Spleen (tissue), 11 donors: ENCODE measurements around the gene GALNT13. TPM values are rescaled to one million over a fixed set of nuclear protein-coding genes. Genes with fewer than 3 reads are reported as not detected.

Source experiments
- DNase-seq: peaks from one replicate; pipeline ENCODE4 v3.0.0-alpha.2; 2020
- H3K27ac ChIP-seq, 8 donors: fragments of 200-600 bp; sonication (generic) in 7 of 8; 1 replicate in 4 of 8; 2 replicates in 4 of 8; pipeline versions ENCODE4 v1.5.0 to v1.8.0; 2016 to 2021; ENCODE audit warnings: inconsistent platforms in 4 of 8, mild to moderate bottlenecking in 4 of 8, moderate library complexity in 1 of 8
- H3K27me3 ChIP-seq, 7 donors: fragments of 200-600 bp; sonication (generic) in 6 of 7; replicated peaks in 1 of 7; 1 replicate in 4 of 7; 2 replicates in 3 of 7; pipeline versions ENCODE4 v1.5.0 to v1.8.0; 2016 to 2021; ENCODE audit warnings: inconsistent platforms in 3 of 7, mild to moderate bottlenecking in 1 of 7
- H3K36me3 ChIP-seq, 6 donors: fragments of 200-600 bp; sonication (generic) in 5 of 6; 1 replicate in 4 of 6; 2 replicates in 2 of 6; pipeline versions ENCODE4 v1.5.0 to v1.8.0; 2016 to 2021; ENCODE audit warnings: inconsistent platforms in 2 of 6
- H3K4me1 ChIP-seq, 6 donors: fragments of 200-600 bp; sonication (generic) in 5 of 6; 1 replicate in 3 of 6; 2 replicates in 3 of 6; pipeline versions ENCODE4 v1.5.0 to v1.8.0; 2016 to 2021; ENCODE audit warnings: inconsistent platforms in 3 of 6
- H3K4me3 ChIP-seq, 8 donors: fragments of 200-600 bp; sonication (generic) in 7 of 8; 1 replicate in 4 of 8; 2 replicates in 4 of 8; pipeline versions ENCODE4 v1.5.0 to v1.8.0; 2016 to 2021; ENCODE audit warnings: inconsistent platforms in 4 of 8, mild to moderate bottlenecking in 4 of 8, moderate library complexity in 2 of 8
- H3K9me3 ChIP-seq, 8 donors: fragments of 200-600 bp; sonication (generic) in 7 of 8; 1 replicate in 4 of 8; 2 replicates in 4 of 8; pipeline versions ENCODE4 v1.5.0 to v1.8.0; 2016 to 2021; ENCODE audit warnings: inconsistent platforms in 4 of 8
- POLR2A ChIP-seq, 3 donors: fragments of 450-650 bp; IDR thresholded peaks; one replicate each; pipeline ENCODE4 v1.5.1; 2017; ENCODE audit warnings: antibody characterized with exemption in 3 of 3, mild to moderate bottlenecking in 1 of 3
- POLR2AphosphoS5 ChIP-seq, 3 donors: sonication (generic); formaldehyde crosslinking; IDR thresholded peaks; one replicate each; pipeline ENCODE4 v1.5.1; 2017; ENCODE audit warnings: antibody characterized with exemption in 3 of 3
- WGBS, 5 donors: extraction: QIAGEN DNeasy Blood & Tissue Kit in 3 of 5; methylation state at CpG; one replicate each; pipeline versions ENCODE4 v1.1.5 to v1.1.7; 2013 to 2018; 5-methylcytosine and 5-hydroxymethylcytosine counted together
- intact Hi-C: fragments of 100-400 bp; cut with DNase I; formaldehyde crosslinking; loops from one replicate; pipeline ENCODE4 v1.15.0; 2023; ENCODE audit warnings: low total_unique reads
- polyA plus RNA-seq, 3 donors: library from polyadenylated mRNA; stranded (reverse); fragments of 200-250 nt; gene quantifications; one replicate each; pipeline ENCODE4 v1.2.1, GENCODE V29; 2013
- total RNA-seq, 7 donors: library from RNA; depleted of rRNA in 3 of 7; stranded (reverse); fragments of >200 nt in 3 of 7; fragmentation: NEBNext Ultra II Directional in 4 of 7; extraction: Animal tissue kit (Norgen Biotek cat#: 25700) in 4 of 7; gene quantifications; one replicate each; pipeline versions ENCODE4 v1.1.0 to v1.2.1, GENCODE V29; 2016 to 2021
- TF ChIP-seq, protein P1 (sequence below), 11 experiments: fragments of 200-600 bp in 7 of 11; fragments of 450-650 bp in 4 of 11; sonication (generic) in 4 of 11; IDR thresholded peaks in 8 of 11; conservative IDR thresholded peaks in 3 of 11; 1 replicate in 7 of 11; 2 replicates in 4 of 11; pipeline versions ENCODE4 v1.4.0 to v1.8.0; 2016 to 2021; ENCODE audit warnings: antibody characterized with exemption in 11 of 11, inconsistent platforms in 4 of 11, mild to moderate bottlenecking in 1 of 11
- donor health status: healthy with polysubstance abuse.
- donor health status: DM: no; HTN: no; CAD: no; lungs with moderate emphysema.
- donor health status: DM: no; HTN: no; CAD: no.
- donor health status: Bipolar disorder and iron deficiency.
- donor health status: healthy.
- donor health status: DM: no; HTN: no; CAD: no.
- donor health status: DM: yes; HTN: yes; CAD: no.

The GALNT13 gene
- total and polyA plus RNA-seq, 10 donors: 0.02 to 0.61 (median 0.11) TPM; not detected in 6

DNA sequence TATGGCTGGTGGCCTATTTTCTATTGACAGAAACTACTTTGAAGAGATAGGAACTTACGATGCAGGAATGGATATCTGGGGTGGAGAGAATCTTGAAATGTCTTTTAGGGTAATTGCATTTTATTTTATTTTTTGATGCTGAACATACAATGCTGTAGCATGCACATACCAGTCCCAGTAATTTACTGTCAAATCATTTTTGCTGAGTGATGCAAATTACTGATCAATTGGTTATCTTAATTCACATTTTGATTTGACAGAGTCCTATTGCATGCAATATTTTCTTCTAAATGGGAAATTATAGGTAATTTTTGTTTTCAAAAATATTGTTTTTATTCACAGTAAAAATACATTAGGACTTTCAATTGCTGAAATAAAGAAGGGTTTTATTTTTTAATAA, 387.3 kb downstream of the GALNT13 start:
- TF ChIP-seq, protein P1, sequence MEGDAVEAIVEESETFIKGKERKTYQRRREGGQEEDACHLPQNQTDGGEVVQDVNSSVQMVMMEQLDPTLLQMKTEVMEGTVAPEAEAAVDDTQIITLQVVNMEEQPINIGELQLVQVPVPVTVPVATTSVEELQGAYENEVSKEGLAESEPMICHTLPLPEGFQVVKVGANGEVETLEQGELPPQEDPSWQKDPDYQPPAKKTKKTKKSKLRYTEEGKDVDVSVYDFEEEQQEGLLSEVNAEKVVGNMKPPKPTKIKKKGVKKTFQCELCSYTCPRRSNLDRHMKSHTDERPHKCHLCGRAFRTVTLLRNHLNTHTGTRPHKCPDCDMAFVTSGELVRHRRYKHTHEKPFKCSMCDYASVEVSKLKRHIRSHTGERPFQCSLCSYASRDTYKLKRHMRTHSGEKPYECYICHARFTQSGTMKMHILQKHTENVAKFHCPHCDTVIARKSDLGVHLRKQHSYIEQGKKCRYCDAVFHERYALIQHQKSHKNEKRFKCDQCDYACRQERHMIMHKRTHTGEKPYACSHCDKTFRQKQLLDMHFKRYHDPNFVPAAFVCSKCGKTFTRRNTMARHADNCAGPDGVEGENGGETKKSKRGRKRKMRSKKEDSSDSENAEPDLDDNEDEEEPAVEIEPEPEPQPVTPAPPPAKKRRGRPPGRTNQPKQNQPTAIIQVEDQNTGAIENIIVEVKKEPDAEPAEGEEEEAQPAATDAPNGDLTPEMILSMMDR (IDR thresholded peaks at IDR 0.05 in 8 of 11, conservative IDR thresholded peaks at IDR 0.05 in 3 of 11): no peak
- no peak for TF ChIP-seq POLR2A (IDR thresholded peaks at IDR 0.05)
- TF ChIP-seq POLR2AphosphoS5 (IDR thresholded peaks at IDR 0.05): no peak
- Histone ChIP-seq H3K4me1 (no peaks in the 10 kb centered on the region), H3K4me3 (no peak overlapping the region), H3K27ac (no peak overlapping the region), H3K27me3 (no peaks in the 10 kb centered on the region), H3K9me3 (no peaks in the 10 kb centered on the region), H3K36me3 (no peaks in the 10 kb centered on the region)
- WGBS, 5 donors: 89 to 94% (median 93%) methylated on average over 1 of the region's 1 CpG
- intact Hi-C loops: no loop called here
- no peak for DNase-seq

DNA sequence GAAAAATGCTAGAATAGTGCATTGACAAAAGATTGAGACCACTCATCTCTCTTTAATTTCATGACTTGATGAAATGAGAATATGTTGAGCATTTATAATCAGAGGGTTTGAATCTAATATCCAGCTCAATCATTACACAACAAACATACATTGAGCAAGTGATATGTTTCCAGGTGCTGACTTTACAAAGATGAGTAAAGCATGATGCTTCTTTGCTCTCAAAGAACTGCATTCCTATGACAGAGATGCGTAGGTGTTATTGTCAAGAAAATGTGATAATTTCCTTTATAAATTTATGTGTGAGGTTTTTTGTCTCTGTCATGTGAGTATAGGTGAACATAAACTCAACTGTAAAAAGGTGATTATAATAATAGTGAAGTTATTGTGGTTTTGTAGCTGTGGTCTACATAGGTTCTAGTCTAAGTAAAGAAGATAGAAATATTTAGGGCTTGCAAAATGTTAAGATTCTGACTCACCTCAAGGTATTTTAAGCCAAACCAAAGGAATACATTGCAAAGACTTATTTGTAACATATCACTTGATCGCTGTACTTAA, 389.8 kb downstream of the GALNT13 start:
- intact Hi-C loops: no loop called here
- TF ChIP-seq POLR2A (IDR thresholded peaks at IDR 0.05): no peak
- no peak for TF ChIP-seq POLR2AphosphoS5 (IDR thresholded peaks at IDR 0.05)
- TF ChIP-seq, protein P1 (IDR thresholded peaks at IDR 0.05 in 8 of 11, conservative IDR thresholded peaks at IDR 0.05 in 3 of 11): no peak
- H3K9me3 ChIP-seq: no peaks in the 10 kb centered on the region
- no peak overlapping the region for H3K27ac ChIP-seq
- H3K36me3 ChIP-seq: no peaks in the 10 kb centered on the region
- H3K4me1 ChIP-seq: no peaks in the 10 kb centered on the region
- no peaks in the 10 kb centered on the region for H3K27me3 ChIP-seq
- 86 to 94% (median 91%) methylated on average over 2 of the region's 2 CpGs for WGBS, 5 donors
- no peak for DNase-seq
- no peak overlapping the region for H3K4me3 ChIP-seq

DNA sequence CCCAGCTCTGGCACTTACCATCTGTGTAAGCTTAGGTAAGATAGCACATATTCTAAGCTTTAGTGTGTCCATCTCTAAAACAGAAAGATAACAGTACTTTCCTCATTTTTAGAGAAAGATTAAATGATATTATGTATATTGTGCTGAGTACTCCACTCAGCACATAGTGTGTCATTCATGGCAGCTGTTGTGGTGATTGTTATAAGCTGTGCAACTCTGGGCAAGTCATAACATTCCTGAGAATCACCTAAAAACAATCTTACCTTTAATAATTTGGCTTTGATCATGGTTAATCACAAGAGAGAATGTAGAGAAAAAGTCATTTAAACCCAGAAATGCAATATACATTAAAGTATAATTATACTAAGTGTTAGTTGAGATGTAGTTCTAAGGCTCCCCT, 391.5 kb downstream of the GALNT13 start:
- Histone ChIP-seq H3K36me3 (no peaks in the 10 kb centered on the region), H3K4me1 (no peaks in the 10 kb centered on the region), H3K27ac (no peak overlapping the region), H3K9me3 (no peaks in the 10 kb centered on the region), H3K4me3 (no peak overlapping the region), H3K27me3 (no peaks in the 10 kb centered on the region)
- no peak for DNase-seq
- intact Hi-C loops: no loop called here
- no peak for TF ChIP-seq POLR2AphosphoS5 (IDR thresholded peaks at IDR 0.05)
- TF ChIP-seq, protein P1 (IDR thresholded peaks at IDR 0.05 in 8 of 11, conservative IDR thresholded peaks at IDR 0.05 in 3 of 11): no peak
- no peak for TF ChIP-seq POLR2A (IDR thresholded peaks at IDR 0.05)

DNA sequence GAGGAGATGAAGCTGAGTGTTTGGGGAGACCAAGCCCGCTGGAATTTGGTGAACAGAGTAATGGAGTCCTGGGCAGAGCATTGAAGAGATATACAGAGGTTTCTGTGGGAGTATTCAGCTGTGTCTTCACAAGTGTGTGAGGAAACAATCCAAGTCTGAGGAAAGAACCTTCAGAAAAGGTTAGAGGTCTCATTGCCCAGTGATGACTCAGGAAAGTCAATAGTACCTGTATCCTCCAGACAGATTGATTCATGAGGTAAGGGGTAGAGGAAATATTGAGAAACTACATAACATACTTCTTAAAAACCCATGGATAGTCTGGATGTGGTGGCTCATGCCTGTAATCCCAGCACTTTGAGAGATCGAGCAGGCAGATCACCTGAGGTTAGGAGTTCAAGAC, 392.3 kb downstream of the GALNT13 start:
- H3K27ac ChIP-seq: no peak overlapping the region
- no peaks in the 10 kb centered on the region for H3K4me1 ChIP-seq
- intact Hi-C loops: no loop called here
- no peaks in the 10 kb centered on the region for H3K9me3 ChIP-seq
- no peaks in the 10 kb centered on the region for H3K36me3 ChIP-seq
- DNase-seq: no peak
- TF ChIP-seq POLR2AphosphoS5 (IDR thresholded peaks at IDR 0.05): no peak
- TF ChIP-seq, protein P1 (IDR thresholded peaks at IDR 0.05 in 8 of 11, conservative IDR thresholded peaks at IDR 0.05 in 3 of 11): no peak
- TF ChIP-seq POLR2A (IDR thresholded peaks at IDR 0.05): no peak
- WGBS, 5 donors: 42 to 59% (median 48%) methylated on average over 2 of the region's 2 CpGs
- H3K27me3 ChIP-seq: no peaks in the 10 kb centered on the region
- H3K4me3 ChIP-seq: no peak overlapping the region
